LNCaP clone FGC (cell line): ENCODE data around the gene FSHR.

ENCODE experiments used
- DNase-seq: peaks from one replicate; pipeline ENCODE4 v3.0.0-alpha.2; 2011; ENCODE audit warnings: low read depth
- H3K4me3 ChIP-seq: 2 replicates; pipeline ENCODE4 v1.5.1; 2011; ENCODE audit warnings: mild to moderate bottlenecking, low read depth, low read length, control low read depth
- TF ChIP-seq, protein P1 (sequence below): IDR thresholded peaks from 2 replicates; pipeline ENCODE4 v1.5.1; 2012; ENCODE audit warnings: mild to moderate bottlenecking; ENCODE audit not compliant: control insufficient read depth, insufficient read depth; ENCODE audit errors: extremely low read depth

FSHR gene

GRCh38 chr2:48943436-48943835 is 210.9 kb downstream of the FSHR start:
- DNase-seq: no peak
- TF ChIP-seq, protein P1, sequence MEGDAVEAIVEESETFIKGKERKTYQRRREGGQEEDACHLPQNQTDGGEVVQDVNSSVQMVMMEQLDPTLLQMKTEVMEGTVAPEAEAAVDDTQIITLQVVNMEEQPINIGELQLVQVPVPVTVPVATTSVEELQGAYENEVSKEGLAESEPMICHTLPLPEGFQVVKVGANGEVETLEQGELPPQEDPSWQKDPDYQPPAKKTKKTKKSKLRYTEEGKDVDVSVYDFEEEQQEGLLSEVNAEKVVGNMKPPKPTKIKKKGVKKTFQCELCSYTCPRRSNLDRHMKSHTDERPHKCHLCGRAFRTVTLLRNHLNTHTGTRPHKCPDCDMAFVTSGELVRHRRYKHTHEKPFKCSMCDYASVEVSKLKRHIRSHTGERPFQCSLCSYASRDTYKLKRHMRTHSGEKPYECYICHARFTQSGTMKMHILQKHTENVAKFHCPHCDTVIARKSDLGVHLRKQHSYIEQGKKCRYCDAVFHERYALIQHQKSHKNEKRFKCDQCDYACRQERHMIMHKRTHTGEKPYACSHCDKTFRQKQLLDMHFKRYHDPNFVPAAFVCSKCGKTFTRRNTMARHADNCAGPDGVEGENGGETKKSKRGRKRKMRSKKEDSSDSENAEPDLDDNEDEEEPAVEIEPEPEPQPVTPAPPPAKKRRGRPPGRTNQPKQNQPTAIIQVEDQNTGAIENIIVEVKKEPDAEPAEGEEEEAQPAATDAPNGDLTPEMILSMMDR: no peak
- no peak overlapping the region for H3K4me3 ChIP-seq

DNA sequence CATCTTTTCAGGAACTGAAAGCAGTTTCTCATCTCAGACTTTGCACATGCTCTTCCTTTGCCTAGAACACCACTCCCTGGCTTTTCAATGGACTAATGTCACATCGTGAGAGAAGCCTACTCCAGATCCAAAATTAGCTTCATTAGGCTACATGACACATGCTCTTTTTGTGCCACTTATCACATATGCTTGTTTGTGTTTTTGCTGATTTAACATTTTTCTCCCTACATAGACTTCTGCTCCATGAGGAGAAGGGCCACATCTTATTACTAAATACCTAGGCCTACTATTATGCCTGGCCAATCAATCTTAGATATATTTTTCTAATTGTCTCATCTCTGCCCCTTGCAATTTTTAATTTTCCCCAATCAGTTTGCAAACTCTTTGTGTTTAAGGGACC is 212.4 kb downstream of the FSHR start:
- no peak overlapping the region for H3K4me3 ChIP-seq
- no peak for DNase-seq
- TF ChIP-seq, protein P1: no peak

- TF ChIP-seq, protein P1: no peak
- no peak for DNase-seq
- H3K4me3 ChIP-seq: no peak overlapping the region
Measured at GRCh38 chr2:48941456-48941855, 212.9 kb downstream of the FSHR start.

GRCh38 chr2:48940606-48941005 is 213.7 kb downstream of the FSHR start:
- DNase-seq: no peak
- TF ChIP-seq, protein P1: no peak
- no peak overlapping the region for H3K4me3 ChIP-seq

DNA sequence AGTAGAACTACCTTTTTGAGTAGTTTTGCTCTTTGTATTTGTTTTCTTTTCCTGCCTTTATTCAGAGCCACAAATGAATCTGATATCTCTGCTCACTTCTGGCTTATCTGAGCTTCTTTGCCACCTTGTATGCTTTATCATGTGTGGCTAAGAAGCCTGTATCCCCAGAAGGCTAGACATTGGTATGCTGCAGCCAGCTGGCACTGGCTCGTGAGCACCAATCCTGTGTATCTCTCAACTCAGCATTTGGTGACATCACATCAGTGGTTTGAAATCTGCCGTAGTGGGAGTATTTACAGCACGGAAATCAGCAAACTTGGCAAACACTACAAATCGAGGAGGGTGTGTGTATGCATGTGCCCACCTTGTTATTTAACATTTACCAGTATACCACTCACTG is 215.1 kb downstream of the FSHR start:
- no peak for DNase-seq
- TF ChIP-seq, protein P1: no peak

DNA sequence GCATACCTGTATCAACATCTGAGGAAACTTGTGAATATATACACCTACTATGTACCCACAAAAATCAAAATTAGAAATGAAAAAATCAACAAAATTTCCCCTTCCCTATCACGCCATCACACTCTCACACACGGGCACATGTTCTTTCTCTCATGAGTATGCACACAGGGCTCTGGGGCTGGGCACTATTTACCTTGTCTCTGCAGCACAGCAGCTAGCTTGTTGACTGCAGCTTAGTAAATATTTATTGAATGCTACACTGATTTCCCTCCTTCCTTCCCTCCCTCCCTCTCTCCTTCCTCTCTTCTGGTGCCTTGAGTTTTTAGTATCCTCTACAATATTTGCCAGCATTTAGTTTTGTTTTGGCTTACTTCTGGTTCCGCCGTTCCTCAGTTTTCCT is 216.1 kb downstream of the FSHR start:
- H3K4me3 ChIP-seq: no peak overlapping the region
- TF ChIP-seq, protein P1: no peak
- no peak for DNase-seq

More for the DNA sequence above, 215.1 kb downstream of the FSHR start:
- no peak overlapping the region for H3K4me3 ChIP-seq

GRCh38 chr2:48934807-48935206 is 219.5 kb downstream of the FSHR start:
- H3K4me3 ChIP-seq: no peak overlapping the region
- TF ChIP-seq, protein P1: no peak
- DNase-seq: no peak
